GM03348 (cell line): ENCODE measurements around the gene IL1RL2.

Experiments used
- DNase-seq: peaks from one replicate; pipeline ENCODE4 v3.0.0; 2012; ENCODE audit warnings: low spot score

The IL1RL2 gene

DNA sequence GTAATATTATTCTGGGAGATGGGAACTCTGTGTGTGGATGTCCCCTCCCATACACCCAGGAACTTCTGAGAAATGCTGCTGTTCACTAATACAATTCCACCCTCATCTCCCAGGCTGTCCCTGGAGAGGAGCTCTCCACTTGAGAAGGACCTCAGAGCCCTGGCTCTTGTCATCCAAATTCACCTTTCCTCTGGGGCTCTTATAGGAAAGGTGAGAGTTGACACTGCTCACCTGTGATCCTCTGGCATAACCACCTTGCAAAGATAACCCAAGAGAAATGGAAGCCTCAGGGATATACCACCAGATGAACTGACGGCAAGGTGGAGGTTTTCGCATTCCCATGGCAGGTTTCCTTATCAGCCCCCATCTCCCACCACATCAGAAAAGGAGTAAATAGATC is 52.0 kb downstream of the IL1RL2 start:
- no peak for DNase-seq

DNA sequence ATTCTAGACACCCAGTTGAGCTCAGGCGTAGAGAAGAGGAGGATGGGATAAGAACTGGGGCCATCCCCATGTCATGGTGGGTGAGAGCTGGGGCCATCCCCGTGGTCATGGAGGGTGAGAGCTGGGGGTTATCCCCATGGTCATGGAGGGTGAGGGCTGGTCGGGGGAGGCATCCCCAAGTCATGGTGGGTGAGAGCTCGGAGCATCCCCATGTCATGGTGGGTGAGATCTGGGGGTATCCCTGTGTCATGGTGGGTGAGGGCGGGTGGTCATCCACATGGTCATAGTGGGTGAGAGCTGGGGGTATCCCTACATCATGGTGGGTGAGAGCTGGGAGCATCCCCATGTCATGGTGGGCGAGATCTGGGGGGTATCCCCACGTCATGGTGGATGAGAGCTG is 52.5 kb downstream of the IL1RL2 start:
- no peak for DNase-seq

DNA sequence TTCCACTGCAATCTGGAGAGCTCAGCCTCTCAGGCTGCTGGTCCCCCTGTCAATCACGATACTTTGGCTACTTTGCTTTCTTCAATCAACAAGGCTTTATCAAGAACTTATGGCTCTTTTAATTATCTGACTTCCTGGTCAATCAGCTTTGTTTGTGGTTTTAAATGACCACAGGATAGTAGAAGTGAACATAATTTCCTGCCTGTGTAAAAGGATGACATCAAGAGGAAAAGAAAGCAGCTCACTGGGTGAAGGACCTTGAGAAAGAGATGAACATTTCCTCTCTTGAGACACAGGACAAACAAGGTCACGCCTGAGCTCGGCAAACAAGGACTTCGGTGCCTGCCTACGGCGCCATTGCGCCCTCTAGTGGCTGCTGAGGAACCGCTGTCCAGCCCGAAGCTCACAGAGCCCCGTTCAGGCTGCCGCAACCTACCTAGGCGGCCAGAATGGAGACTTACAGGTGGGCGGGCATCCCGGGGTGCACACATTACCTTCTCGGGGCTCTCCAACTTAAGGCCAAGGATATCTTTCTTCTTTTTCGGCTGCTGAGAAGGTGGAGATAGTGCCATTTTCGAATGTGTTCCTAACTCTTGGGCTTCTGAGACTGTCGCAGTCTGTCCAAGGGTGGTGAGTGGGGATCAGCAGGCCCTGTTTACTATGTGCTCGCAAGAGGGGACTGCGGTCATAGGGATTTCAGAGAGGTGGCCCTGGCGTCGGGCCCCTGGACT is 54.0 kb downstream of the IL1RL2 start:
- DNase-seq: peak; percentile 90

DNA sequence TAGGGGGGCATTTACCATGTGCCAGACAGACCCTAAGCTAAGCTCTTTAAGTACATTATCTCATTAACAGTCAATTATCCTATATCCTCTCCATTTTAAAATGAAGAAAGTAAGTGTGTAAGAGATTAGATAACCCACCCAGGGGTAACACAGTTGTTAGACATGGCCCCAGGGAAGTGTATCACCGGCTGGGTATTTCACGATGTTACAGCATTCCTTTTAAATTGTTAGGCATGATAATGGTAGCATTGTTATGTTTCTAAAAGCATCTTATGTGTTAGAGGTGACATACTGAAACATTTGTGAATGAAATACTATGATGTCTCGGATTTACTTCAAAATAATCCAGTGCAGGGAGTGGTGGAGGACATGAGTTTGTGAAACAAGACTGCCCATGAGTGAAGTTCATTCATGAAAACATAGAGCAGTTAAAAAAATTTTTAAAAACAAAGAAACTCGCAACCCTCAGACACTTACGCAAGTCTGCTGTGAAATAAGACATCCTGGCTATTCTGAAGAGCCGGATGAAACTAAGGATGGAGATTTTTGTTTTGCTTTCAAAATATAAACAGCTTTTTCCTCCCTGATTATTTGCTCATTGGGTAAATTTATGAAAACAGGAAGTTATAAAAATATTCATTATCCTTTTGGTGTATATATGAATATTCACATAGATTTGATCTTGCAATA is 54.9 kb downstream of the IL1RL2 start:
- no peak for DNase-seq

DNA sequence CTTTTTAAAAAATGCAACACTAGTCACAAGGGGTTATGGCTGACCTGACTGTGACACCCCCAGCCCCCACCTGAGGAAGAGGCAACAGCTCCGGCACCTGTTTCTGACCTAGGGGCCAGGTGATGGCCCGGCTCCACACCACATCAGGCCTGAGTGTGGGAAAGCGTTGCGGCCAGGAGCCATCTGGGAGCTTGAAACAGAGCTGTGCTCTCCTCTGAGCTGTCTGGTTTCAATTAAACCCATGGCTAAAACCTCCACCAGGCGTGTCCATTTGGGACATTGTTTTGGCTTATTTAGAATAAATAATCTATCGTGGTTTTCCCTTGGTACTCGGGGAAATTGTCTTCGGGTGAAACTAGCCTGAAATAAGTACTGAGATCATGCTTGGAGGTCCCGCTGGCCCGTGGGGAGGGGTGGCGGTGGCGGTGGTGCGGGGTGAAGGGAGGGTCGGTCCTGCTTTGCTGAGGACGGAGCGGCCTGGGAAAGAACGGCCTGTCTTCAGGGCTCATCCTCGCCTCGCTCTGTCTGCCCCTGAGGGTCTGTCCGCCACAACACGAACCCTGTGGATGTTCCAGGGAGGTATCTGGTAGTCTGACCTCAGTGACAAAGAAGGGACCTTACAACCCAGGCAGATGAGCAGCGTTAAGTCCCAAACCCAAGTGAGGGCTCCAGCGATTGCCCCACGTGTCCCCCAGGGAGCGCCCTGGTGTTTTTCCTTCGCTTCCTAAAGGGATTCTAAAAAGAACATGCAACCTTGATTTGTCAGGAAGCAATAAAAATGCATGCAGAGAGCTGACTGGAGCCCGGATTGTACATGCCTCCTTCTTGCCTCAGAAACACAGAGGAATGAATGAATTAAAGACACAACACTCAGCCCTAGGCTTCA is 58.7 kb downstream of the IL1RL2 start:
- DNase-seq: peak; percentile 85

DNA sequence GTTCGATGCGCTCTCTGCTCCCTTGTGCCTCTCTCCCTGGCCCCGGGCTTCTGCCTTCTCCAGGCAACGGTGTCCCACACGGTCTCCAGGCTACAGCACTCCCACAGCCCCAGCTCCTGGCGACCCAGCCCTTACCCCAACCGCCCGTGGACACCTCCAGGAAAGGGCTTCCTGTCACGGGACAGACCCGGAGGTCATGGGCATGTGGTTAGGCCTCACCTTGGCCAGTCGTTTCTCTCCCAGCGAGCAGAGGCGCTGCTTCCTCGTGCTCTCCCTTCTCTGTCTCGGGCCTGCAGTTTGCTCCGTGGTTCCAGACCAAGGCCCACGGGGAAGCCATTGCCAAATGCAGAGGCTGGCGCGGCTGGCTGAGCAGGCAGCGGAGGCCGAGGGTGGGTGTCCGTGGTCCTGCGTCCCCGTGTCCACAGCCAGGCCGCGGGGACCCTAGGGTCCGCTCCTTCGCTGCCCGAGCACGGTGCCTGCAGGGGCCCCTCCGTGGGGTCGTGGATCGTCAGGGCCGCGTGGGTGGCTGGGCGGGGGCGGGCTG is 63.5 kb downstream of the IL1RL2 start:
- no peak for DNase-seq

DNA sequence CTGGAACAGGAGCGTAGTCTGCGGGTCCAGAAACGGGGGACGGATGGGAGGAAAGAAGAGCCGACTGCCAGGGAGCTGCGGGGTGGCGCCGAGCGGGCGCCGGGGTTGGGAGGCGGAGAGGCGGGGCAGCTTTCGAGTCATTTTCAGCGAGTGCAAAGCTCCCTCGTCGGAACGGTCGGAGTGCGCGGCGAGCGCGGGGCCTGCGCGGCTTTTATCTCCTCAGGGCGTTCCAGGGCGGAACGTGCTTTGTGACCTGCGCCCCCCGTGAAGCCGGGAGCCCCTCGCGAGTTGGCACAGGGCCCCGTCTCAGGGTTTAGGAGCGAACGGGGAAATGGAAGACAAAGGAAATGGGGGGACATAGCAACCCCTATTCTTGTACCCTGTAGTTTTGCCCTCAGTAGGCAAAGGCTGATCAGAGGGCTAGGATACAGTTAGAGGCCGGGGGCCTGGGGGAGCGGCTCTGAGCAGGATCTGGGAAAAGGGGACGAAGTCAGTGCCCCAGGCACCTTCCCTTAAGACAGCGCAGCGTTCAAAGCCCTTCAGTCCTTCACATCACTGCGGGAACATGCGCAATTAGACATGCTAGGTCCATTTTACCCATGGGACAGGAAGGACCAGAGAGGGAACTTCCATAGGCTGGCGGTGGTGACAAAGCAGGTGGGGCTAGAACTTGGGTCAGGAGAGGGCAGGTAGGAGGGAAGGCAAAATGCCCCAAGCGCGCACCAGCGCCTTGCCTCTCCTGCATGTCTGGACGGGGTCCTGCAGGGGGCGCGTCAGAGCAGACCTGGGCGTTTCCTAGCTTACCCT is 64.4 kb downstream of the IL1RL2 start:
- peak; percentile 66 for DNase-seq

DNA sequence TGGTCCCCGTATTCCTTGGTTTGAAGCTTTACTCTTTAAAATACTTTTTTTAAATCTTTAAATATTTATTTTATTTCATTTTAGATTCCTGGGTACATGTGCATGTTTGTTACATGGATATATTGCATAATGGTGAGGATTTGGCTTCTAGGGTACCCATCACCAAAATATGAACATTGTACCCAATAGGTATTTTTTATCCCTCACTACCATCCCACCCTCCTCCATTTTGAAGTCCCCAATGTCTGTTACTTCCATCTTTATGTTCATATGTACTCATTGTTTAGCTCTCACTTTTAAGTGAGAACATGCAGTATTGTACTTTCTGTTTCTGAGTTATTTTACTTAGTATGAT is 65.0 kb downstream of the IL1RL2 start:
- no peak for DNase-seq

DNA sequence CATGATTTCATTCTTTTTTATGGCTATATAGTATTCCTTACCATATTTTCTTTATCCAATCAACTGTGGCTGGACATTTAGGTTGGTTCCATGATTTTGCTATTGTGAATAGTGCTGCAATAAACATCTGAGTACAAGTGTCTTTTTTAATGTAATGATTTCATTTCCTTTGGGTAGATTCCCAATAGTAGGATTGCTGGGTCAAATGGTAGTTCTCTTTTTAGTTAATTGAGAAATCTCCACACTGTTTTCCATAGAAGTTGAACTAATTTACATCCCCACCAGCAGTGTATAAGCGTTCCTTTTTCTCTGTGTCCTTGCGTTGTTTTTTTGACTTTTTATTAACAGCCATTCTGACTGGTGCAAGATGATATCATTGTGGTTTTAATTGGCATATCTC is 65.4 kb downstream of the IL1RL2 start:
- DNase-seq: no peak

DNA sequence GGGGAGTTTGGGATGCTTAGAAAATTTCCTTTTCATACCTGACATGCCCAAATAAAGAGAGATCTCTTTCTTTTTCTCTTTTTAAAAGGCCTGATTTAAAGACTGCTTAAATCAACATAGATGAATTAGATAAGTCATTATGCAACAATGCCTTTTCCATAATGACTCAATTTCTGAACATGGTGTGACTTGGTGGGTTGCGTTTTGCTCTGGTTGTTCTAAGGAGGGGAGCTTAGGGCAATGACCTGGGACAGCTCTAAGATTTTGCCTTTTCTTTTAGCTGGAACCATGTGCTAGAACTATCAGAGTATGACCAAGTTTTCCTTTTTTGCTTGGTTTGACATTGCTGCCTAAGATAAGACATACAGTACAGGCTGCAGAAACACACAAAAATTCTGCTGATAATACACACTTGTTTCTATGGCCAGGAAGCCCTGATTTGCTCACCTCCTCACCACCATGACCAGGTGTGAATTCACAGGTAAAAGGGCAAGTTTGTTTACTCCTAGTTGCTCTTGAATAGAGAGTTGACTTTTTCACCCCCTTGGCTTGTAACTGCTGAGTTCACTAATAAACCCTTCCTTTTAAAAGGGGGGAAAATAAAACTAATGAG is 66.4 kb downstream of the IL1RL2 start:
- DNase-seq: no peak

DNA sequence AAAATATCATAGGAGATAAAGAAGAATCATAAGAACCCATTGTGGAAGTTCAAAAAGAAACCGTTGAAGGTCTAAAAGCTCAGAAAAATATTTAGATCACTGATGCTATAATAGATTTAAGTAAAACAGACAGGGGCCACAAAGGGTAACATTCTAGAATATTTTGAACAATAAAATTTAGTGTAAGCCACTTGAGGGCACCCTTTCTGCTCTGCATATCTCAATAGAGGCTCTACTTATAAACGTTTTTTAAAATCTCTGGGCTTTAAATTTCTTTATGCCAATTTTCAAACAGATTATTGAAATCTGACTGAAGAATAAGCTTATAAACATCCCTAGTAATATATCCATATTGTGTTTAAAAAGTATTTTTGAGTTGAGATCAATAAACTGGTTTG is 66.9 kb downstream of the IL1RL2 start:
- DNase-seq: no peak

DNA sequence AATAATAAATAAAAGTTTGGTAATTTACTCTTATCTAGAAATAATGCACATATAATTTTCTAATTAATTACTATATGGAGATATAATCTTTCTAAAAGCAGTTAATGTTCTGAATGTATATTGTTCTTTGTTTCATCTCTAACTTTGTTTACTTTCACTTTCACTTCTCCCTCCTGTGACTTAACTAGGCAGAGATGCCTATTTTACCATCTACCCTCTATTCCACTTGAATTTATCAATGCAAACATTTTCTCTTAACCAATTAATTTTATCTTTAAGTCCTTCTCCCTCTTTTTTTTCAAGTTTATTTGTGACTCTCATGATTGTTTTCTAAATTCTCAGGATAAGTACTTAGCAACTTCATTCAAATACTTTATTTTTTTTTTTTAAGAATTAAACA is 69.5 kb downstream of the IL1RL2 start:
- DNase-seq: no peak

DNA sequence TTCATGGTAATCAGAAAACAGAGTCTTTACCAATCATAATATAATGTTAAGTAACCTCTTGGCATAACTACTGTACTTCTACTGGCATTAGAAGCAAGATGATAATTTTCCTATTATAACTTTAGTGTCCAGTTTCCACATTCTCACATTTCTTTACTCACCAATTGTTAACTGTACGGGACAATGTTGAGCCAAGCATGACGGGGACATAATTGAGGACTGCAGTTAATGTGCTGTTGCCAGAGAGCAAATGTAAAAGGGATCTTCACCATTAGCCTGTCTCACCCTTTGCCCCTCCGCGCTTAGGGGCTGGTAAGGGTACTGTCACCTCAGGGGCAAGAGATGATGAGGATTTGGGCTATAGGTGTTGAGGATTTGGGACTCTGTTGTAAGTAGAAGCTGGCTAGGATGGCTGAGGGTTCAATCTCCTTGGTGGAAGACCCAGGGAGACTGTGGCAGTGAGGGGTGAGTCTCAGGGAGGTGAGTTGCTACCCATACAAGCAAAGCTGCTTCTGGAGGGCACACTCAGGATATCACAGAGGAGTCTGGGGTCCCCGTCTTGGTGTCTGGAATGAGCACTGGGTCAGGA is 70.1 kb downstream of the IL1RL2 start:
- DNase-seq: no peak

DNA sequence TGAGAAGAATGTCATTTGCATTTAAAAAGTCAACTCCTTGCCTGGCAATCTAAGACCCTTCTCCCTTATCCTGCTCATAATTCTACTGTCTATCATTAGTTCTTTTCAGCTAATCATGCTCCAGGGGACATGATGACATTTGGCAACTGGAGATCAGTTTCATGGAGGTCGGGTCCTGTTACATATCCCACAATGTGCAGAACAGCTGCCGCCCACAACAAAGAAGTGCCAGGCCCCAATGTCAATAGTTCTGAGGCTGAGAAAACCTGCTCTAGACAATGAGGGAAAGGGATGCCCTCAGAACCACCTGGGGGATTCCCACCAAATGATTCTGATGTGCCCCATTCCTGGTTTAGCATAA is 71.2 kb downstream of the IL1RL2 start:
- no peak for DNase-seq

DNA sequence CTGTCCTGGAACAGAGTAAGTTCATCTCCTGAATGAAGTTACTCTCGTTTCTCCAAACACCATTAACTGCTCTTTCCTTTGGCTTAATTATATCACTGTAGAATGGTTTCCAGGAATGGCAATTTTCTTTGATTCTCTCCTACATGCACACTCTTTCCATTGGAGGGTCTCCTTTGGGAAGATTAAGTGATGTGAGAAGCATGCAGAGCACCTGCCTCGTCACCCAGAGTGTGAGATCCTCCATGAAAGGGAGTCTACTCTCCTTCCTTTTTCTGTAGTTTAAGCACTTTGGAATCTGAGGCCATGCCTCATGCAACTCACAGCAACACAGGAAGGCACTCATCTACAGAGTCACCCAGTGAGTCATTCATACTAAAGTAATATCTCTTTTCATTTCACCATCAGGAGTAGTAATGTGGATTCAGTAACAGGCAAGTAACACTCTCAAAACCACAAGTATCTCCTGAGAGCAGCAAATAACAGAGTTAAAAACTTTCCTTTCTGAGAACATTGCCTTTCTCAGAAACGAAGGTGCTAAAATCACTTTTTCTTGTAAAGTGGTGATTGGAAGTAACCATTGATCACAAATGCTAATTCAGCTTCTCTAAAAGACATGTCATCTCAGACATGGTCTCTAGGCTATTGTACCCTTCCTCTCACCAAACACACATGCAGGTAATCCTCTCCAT is 71.7 kb downstream of the IL1RL2 start:
- DNase-seq: peak; percentile 88

DNA sequence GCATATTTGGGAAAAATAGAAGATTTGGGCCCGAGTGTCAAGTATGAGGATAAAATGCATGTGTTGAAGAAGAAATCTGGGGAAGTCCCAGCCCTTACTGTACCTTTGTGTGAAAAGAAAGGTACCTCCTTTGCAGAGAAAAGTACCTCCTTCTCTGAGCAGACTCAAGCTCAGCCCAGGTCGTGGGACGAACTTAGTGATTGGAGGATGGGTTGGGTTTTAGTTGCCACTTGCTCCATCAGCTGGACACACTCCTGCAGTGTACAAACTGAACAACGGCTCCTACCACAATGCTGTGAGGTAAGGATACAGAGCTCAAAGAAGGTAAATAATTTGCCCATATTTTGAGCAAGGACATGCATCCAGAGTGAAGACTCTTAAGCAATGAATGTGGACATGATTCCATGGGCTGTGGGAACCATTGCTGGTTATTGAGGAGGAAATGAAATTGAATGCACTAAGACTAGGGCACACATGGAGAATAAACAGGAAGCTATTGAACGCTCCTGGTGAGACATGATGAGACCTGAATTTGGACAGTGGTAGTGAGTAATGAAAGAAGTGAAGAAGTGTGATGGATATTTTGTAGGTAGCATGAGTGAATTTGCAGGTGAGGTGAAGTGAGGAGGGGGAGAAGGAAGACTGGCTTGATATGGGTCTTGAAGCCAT is 74.8 kb downstream of the IL1RL2 start:
- no peak for DNase-seq

DNA sequence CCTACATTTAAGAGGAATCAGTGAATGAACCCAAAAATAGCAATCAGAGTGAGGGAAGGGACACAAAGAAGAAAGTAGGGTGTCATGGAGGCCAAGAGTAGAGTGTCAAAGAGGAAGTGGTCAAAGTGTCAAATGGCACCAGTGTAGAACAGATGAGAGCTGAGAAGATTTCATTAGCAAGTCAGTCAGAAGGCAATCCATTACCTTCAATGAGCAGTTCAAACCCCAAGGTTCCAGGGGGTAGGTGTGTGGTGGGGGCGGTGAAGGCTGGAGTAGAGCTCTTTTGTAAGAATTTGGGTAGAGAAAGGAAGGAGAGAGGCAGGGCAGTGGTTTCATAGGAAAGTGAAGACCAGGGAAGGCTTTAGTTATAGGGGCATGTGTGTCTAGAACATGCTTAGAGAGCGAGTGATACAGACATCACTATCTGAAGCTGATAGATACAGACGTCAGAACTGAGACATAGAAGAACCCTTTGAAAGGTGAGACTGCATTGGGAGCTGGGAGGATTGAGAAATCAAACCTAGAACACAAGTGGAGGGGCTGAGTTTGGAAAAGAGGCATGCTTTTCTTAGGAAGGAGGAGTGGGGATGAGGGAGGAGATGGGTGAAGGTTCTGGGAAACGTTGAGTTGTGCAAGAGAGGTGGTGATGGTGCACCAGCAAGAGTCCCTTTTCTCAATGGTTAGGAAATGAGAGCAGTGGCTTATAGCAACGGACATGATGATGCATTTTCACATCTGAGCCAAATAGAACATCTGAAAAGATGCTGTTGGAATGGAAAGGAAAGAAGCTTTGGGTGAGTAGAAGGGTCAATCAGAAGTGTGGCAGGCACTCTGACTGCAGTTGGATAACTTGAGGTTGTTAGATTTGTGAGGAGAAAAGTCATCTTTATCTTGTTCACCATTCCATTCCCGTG is 75.7 kb downstream of the IL1RL2 start:
- DNase-seq: no peak

DNA sequence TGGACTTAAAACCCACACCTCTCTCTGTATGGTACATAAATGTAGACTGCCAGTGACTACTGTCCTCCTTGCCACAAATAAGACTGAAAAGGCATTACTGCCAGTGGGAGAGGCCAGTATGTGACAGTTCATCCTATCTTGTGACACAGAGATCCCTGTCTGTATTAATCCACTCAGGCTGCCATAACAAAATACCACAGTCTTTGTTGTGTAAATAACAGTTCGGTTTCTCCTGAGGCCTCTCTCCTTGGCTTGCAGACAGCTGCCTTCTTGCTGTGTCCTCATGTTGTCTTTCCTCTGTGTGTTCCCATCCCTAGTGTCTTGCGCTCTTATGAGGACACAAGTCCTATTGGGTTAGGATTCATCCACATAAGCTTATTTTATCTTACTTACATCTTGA is 78.1 kb downstream of the IL1RL2 start:
- no peak for DNase-seq

DNA sequence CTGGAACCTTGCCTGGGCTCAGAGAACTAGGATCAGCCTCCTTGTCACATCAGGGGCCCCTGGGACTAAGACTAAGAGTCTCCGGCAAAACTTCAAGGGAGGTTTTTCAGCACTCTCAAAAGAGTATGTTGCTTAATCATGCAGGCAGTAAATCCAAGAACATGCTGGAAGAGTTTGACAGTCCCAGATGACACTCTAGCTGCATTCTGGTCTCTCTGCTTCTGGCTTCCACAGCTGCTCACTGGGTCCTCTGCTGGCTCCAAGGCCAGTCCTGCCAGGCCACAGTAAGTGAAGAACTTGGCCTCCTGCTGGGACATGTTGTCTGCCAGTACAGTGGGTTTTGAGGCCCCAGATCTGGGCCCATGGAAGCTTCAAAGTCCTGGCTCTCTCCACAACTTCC is 79.4 kb downstream of the IL1RL2 start:
- peak; percentile 50 for DNase-seq
